ENCODE results near the gene FBXW8.

- TF ChIP-seq, protein P1, sequence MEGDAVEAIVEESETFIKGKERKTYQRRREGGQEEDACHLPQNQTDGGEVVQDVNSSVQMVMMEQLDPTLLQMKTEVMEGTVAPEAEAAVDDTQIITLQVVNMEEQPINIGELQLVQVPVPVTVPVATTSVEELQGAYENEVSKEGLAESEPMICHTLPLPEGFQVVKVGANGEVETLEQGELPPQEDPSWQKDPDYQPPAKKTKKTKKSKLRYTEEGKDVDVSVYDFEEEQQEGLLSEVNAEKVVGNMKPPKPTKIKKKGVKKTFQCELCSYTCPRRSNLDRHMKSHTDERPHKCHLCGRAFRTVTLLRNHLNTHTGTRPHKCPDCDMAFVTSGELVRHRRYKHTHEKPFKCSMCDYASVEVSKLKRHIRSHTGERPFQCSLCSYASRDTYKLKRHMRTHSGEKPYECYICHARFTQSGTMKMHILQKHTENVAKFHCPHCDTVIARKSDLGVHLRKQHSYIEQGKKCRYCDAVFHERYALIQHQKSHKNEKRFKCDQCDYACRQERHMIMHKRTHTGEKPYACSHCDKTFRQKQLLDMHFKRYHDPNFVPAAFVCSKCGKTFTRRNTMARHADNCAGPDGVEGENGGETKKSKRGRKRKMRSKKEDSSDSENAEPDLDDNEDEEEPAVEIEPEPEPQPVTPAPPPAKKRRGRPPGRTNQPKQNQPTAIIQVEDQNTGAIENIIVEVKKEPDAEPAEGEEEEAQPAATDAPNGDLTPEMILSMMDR (IDR thresholded peaks at IDR 0.05; ENCODE audit: low read length) = no peak
- no peak for TF ChIP-seq EZH2 (optimal IDR thresholded peaks at IDR 0.05; ENCODE audit: low read depth, low read length)
These were observed 126.7 kb downstream of the FBXW8 start for GRCh38 chr12:117037289-117038022.

Measured in MM.1S (cell line).